SH-SY5Y (cell line): ENCODE results near the gene CSF3.

ENCODE experiments used
- GATA2 ChIP-seq: IDR thresholded peaks from 2 replicates; pipeline ENCODE4 v1.6.1; 2011; ENCODE audit warnings: mild to moderate bottlenecking, low read depth, low read length
- GATA3 ChIP-seq: IDR thresholded peaks from 2 replicates; pipeline ENCODE4 v1.6.1; 2011; ENCODE audit warnings: low read depth, mild to moderate bottlenecking, low read length, moderate library complexity

- TF ChIP-seq GATA2 (no peak), GATA3 (no peak)
These were observed 26.0 kb downstream of the CSF3 start for GRCh38 chr17:40041196-40041595.
